GM12864 (cell line): ENCODE measurements around the gene KCNAB1.

Source experiments
- DNase-seq: peaks from one replicate; pipeline ENCODE4 v3.0.0-alpha.2; 2011; ENCODE audit warnings: low read depth
- H3K4me3 ChIP-seq: 2 replicates; pipeline ENCODE4 v1.5.1; 2011; ENCODE audit warnings: mild to moderate bottlenecking, low read depth, low read length, control low read depth
- TF ChIP-seq, protein P1 (sequence below): IDR thresholded peaks from 2 replicates; pipeline ENCODE4 v1.5.1; 2011; ENCODE audit warnings: low read depth, mild to moderate bottlenecking, moderate library complexity, low read length, control low read depth, inconsistent platforms; ENCODE audit errors: missing control alignments

The KCNAB1 gene

GRCh38 chr3:156421534-156421933 lies 301.2 kb downstream of the KCNAB1 start:
- TF ChIP-seq, protein P1, sequence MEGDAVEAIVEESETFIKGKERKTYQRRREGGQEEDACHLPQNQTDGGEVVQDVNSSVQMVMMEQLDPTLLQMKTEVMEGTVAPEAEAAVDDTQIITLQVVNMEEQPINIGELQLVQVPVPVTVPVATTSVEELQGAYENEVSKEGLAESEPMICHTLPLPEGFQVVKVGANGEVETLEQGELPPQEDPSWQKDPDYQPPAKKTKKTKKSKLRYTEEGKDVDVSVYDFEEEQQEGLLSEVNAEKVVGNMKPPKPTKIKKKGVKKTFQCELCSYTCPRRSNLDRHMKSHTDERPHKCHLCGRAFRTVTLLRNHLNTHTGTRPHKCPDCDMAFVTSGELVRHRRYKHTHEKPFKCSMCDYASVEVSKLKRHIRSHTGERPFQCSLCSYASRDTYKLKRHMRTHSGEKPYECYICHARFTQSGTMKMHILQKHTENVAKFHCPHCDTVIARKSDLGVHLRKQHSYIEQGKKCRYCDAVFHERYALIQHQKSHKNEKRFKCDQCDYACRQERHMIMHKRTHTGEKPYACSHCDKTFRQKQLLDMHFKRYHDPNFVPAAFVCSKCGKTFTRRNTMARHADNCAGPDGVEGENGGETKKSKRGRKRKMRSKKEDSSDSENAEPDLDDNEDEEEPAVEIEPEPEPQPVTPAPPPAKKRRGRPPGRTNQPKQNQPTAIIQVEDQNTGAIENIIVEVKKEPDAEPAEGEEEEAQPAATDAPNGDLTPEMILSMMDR: no peak

GRCh38 chr3:156424758-156425157 lies 304.4 kb downstream of the KCNAB1 start:
- DNase-seq: no peak
- TF ChIP-seq, protein P1: no peak
- H3K4me3 ChIP-seq: no peak overlapping the region

More at GRCh38 chr3:156421534-156421933, 301.2 kb downstream of the KCNAB1 start:
- no peak for DNase-seq
- H3K4me3 ChIP-seq: no peak overlapping the region

- no peak for DNase-seq
- TF ChIP-seq, protein P1: no peak
- no peak overlapping the region for H3K4me3 ChIP-seq
These were observed 305.3 kb downstream of the KCNAB1 start for GRCh38 chr3:156425651-156426050.

DNA sequence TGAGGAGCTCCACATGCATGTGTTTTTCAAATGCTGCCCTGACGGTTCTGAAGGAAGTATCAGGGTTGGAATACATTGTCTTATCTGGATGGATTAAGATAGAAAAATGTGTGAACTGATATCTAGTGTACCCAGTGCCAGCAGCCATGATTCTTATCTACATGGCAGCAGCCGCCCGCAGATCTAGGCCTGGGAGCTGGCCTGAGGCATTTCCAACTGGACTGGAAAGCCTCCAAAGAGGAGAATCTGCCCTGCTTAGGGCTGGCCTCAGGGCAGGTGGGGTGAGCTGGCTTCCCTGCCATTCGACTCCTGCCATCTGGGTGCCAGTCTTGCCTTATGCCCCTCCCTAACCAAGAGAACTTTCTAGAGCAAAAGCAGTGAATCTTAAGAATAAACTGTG lies 308.7 kb downstream of the KCNAB1 start:
- no peak overlapping the region for H3K4me3 ChIP-seq
- no peak for DNase-seq
- TF ChIP-seq, protein P1: no peak

DNA sequence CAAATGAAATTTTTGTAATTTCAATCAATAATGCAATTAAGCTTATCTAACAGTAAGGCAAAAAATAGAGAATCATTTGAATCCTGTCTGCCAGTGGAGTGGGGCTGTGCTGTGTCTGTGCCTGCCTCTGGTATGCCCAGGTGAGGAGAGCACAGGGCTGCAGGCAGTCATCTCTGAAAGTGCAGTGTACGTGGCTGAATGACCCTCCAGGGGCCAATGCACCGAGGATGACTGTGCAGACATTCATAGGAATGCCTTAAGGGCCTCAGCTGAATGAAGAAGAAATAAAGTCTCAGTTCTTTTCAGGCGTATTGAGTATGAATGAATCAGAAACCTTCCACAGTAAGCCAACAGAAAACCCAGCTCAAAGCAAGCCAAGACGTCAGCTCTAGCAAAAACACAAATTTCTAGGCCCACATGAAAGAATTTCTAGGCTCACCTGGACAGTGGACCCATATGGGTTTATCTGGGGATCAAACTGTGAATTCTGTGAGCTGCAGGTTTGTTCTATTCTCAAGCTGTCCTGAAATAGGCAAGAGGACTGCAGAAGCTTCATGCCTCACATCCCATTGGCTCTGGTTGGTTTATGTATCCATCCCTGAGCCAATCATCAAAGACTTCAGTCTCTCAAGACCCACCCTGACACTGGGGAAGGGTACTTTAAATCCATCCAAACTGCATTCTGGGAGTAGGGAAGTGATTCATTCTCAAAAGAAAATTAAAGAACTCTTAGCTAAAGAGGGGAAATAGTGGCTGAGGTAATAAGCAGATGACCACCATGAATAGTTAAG lies 311.2 kb downstream of the KCNAB1 start:
- no peak for DNase-seq
- H3K4me3 ChIP-seq: no peak overlapping the region
- TF ChIP-seq, protein P1: no peak

GRCh38 chr3:156432563-156432962 lies 312.2 kb downstream of the KCNAB1 start:
- TF ChIP-seq, protein P1: no peak
- no peak overlapping the region for H3K4me3 ChIP-seq
- no peak for DNase-seq

GRCh38 chr3:156433138-156433537 lies 312.8 kb downstream of the KCNAB1 start:
- TF ChIP-seq, protein P1: no peak
- no peak overlapping the region for H3K4me3 ChIP-seq
- no peak for DNase-seq
